Measurements from ENCODE around the gene ZNF101. TPM values are rescaled to one million over a fixed set of nuclear protein-coding genes. Genes with fewer than 3 reads are reported as not detected.
"Not testable (repeated sequence)": the region's sequence is repeated elsewhere in the genome, so short reads cannot be mapped to it uniquely, and the experiment has no call there.

Gene ZNF101
- total RNA-seq, 2 donors from 2014 or later = 56.0 to 56.1 TPM

DNA sequence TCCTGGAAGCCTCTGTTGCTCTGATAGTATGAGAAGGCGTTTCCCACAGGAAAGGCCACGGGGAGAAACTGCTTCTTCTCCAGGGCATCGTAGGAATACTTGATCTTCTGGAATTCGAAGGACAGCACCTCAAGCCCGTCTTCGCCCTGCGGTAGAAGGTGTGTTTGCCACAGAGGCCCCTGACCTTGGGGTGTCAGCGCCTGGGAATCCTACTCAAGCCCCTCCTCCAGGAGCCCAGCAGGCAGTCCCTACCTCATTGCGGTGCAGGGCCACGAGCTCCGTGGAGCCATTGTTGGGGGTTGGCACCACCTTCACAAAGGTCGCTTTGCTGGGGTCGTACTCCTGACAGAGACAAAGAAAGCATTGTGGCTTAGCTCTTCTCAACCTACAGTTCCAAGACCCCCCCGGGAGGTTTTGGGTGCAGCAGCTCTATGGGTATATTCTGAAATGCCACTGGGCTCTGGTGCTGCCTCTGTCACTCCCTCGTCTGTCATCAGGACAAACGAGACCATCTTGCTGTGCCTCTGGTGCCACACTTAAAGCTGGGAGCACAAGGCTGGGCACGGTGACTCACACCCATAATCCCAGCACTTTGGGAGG is 8.9 kb upstream of the ZNF101 start:
- H3K9me3 ChIP-seq (ENCODE audit: control insufficient read depth, low read length, poor library complexity, severe bottlenecking) = no peaks in the 10 kb centered on the region
- ATAC-seq = no peak
- Mint-ChIP-seq H3K36me3 (ENCODE audit: low read depth) (peaks cover 5% of the 10 kb centered on the region), H3K4me3 (no peak overlapping the region), H3K4me1 (peaks cover 31% of the 10 kb centered on the region), H3K27ac (no peak overlapping the region), H3K27me3 (no peaks in the 10 kb centered on the region)
- no peak for DNase-seq

GRCh38 chr19:19661141-19661674 is 7.4 kb upstream of the ZNF101 start:
- Mint-ChIP-seq H3K27me3 (no peaks in the 10 kb centered on the region), H3K4me3 (peak overlapping the region; percentile 86), H3K27ac (peak overlapping the region; percentile 92), H3K36me3 (ENCODE audit: low read depth) (peaks cover 3% of the 10 kb centered on the region), H3K4me1 (peaks cover 31% of the 10 kb centered on the region)
- no peak for ATAC-seq
- H3K9me3 ChIP-seq (ENCODE audit: control insufficient read depth, low read length, poor library complexity, severe bottlenecking) = no peaks in the 10 kb centered on the region
- DNase-seq = no peak

DNA sequence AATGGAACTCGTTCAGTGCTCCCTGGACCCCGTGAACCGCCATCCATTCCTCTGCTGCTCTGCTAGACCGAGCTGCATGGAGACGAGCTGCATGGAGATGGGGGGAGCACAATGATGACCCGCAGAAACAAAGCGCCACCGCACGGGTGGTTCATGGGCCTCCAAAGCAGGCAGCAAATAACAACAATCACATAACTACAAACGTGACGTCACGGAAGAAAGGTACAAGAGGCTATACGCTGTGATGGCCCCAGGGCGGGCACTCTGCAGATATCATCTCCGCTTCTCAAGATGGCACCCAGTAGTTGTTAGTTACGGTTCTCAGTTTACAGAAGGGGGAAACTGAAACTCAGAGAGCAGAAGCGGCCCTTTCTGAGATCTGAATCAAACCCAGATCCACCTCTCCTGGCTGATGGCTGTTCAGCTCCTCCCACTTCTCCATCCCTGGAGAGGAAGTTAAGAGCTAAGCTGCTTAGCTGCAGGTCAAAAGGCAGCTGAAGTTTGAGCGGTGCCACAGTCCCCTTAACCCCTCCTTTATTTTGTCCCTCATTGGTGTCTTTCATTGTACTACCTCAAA is 6.9 kb upstream of the ZNF101 start:
- H3K4me3 Mint-ChIP-seq = peak overlapping the region; percentile 86
- H3K36me3 Mint-ChIP-seq (ENCODE audit: low read depth) = peaks cover 2% of the 10 kb centered on the region
- H3K4me1 Mint-ChIP-seq = peaks cover 32% of the 10 kb centered on the region
- no peaks in the 10 kb centered on the region for H3K27me3 Mint-ChIP-seq
- DNase-seq (peak in 1 of 3 donors; percentile 23), ATAC-seq (peak; percentile 12)
- H3K27ac Mint-ChIP-seq = peak overlapping the region; percentile 92
- H3K9me3 ChIP-seq (ENCODE audit: control insufficient read depth, low read length, poor library complexity, severe bottlenecking) = no peaks in the 10 kb centered on the region

DNA sequence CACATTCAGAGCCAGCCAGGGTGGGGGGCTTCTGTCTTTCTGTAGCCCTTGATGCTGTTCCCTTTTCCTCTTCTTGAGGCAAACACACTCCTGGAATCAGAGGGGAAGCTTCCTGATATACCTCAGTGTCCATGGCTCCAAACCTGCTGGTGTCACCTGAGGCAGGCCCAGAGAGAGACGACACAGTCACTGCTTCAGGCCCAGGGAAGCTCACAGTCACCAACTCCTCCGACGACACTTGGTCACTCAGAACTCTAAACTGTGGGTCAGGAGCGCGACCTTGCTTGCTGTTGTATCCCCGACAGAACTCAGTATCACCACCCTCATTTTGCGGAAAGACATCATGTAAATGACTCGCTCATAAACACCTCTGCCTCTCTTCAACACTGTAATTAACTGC is 6.3 kb upstream of the ZNF101 start:
- DNase-seq = no peak
- no peaks in the 10 kb centered on the region for H3K36me3 Mint-ChIP-seq (ENCODE audit: low read depth)

GRCh38 chr19:19662871-19663255 is 5.8 kb upstream of the ZNF101 start:
- no peaks in the 10 kb centered on the region for H3K27me3 Mint-ChIP-seq
- no peaks in the 10 kb centered on the region for H3K9me3 ChIP-seq (ENCODE audit: control insufficient read depth, low read length, poor library complexity, severe bottlenecking)
- no peaks in the 10 kb centered on the region for H3K36me3 Mint-ChIP-seq (ENCODE audit: low read depth)
- no peak for ATAC-seq
- H3K4me3 Mint-ChIP-seq = peak overlapping the region; percentile 86
- H3K4me1 Mint-ChIP-seq = peaks cover 33% of the 10 kb centered on the region
- peak overlapping the region; percentile 92 for H3K27ac Mint-ChIP-seq
- DNase-seq = no peak

More for the DNA sequence above, 6.3 kb upstream of the ZNF101 start:
- peaks cover 31% of the 10 kb centered on the region for H3K4me1 Mint-ChIP-seq
- peak overlapping the region; percentile 86 for H3K4me3 Mint-ChIP-seq
- H3K9me3 ChIP-seq (ENCODE audit: control insufficient read depth, low read length, poor library complexity, severe bottlenecking) = no peaks in the 10 kb centered on the region
- H3K27me3 Mint-ChIP-seq = no peaks in the 10 kb centered on the region
- peak overlapping the region; percentile 92 for H3K27ac Mint-ChIP-seq
- no peak for ATAC-seq

- no peaks in the 10 kb centered on the region for H3K9me3 ChIP-seq (ENCODE audit: control insufficient read depth, low read length, poor library complexity, severe bottlenecking)
- ATAC-seq (peak; percentile 83), DNase-seq (peak; percentile 84 to 91 (median 87))
- Mint-ChIP-seq H3K4me1 (peaks cover 32% of the 10 kb centered on the region), H3K27me3 (no peaks in the 10 kb centered on the region), H3K4me3 (peak within 1 kb of the TSS; percentile 86), H3K36me3 (ENCODE audit: low read depth) (no peaks in the 10 kb centered on the region), H3K27ac (peak within 1 kb of the TSS; percentile 92)
Observed at GRCh38 chr19:19663256-19664120, 5.2 kb upstream of the ZNF101 start, which contains the start of gene ATP13A1. ATP13A1 (minus strand) TSS chr19:19663676; CDS start chr19:19663666, 10 bp downstream.

DNA sequence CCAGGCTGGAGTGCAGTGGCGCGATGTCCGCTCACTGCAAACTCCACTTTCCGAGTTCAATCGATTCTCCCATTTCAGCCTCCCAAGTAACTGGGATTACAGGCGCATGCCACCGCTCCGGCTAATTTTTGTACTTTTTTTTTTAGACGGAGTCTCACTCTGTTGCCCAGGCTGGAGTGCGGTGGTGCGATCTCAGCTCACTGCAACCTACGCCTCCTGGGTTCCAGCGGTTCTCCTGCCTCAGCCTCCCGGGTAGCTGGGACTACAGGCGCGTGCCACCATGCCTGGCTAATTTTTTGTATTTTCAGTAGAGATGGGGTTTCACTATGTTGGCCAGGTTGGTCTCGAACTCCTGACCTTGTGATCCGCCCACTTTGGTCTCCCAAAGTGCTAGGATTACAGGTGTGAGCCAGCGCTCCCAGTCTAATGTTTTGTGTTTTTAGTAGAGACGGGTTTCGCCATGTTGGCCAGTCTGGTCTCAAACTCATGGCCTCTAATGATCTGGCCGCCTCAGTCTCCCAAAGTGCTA is 3.2 kb upstream of the ZNF101 start:
- not testable (repeated sequence) for H3K27ac Mint-ChIP-seq; H3K27me3 Mint-ChIP-seq; H3K9me3 ChIP-seq (ENCODE audit: control insufficient read depth, low read length, poor library complexity, severe bottlenecking); H3K36me3 Mint-ChIP-seq (ENCODE audit: low read depth); ATAC-seq; DNase-seq
- Mint-ChIP-seq H3K4me3 (peak overlapping the region; percentile 33), H3K4me1 (peaks cover 32% of the 10 kb centered on the region)

- DNase-seq (no peak), ATAC-seq (no peak)
- Mint-ChIP-seq H3K4me3 (peak overlapping the region; percentile 95), H3K4me1 (peaks cover 13% of the 10 kb centered on the region), H3K36me3 (ENCODE audit: low read depth) (no peaks in the 10 kb centered on the region), H3K27ac (peak overlapping the region; percentile 96), H3K27me3 (no peaks in the 10 kb centered on the region)
- peaks cover 8% of the 10 kb centered on the region for H3K9me3 ChIP-seq (ENCODE audit: control insufficient read depth, low read length, poor library complexity, severe bottlenecking)
Observed at GRCh38 chr19:19670070-19670551, 1.5 kb downstream of the ZNF101 start.

GRCh38 chr19:19672816-19673215 is 4.2 kb downstream of the ZNF101 start:
- Mint-ChIP-seq H3K27ac (no peak overlapping the region), H3K36me3 (ENCODE audit: low read depth) (peaks cover 7% of the 10 kb centered on the region), H3K4me1 (peaks cover 16% of the 10 kb centered on the region), H3K27me3 (no peaks in the 10 kb centered on the region), H3K4me3 (no peak overlapping the region)
- peaks cover 29% of the 10 kb centered on the region for H3K9me3 ChIP-seq (ENCODE audit: control insufficient read depth, low read length, poor library complexity, severe bottlenecking)
- DNase-seq (no peak), ATAC-seq (no peak)

DNA sequence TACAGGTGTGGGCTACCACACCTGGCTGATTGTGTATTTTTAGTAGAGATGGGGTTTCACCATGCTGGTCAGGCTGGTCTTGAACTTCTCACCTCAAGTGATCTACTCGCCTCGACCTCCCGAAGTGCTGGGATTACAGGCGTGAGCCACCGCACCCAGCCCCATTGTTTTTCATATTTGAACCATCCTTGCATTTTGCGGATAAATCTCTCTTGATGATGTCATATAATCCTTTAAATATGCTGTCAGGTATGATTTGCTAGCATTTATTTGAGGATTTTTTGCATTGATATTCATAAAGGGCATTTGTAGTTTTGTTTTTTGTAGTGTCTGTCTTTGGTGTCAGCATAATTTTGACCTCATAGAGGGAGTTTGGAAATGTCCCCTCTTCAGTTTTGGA is 5.7 kb downstream of the ZNF101 start:
- H3K4me3 Mint-ChIP-seq = peak overlapping the region; percentile 75
- no peak for DNase-seq
- H3K36me3 Mint-ChIP-seq (ENCODE audit: low read depth) = peaks cover 7% of the 10 kb centered on the region
- no peak overlapping the region for H3K27ac Mint-ChIP-seq
- peaks cover 11% of the 10 kb centered on the region for H3K4me1 Mint-ChIP-seq
- no peaks in the 10 kb centered on the region for H3K27me3 Mint-ChIP-seq
- ATAC-seq = no peak
- peaks cover 43% of the 10 kb centered on the region for H3K9me3 ChIP-seq (ENCODE audit: control insufficient read depth, low read length, poor library complexity, severe bottlenecking)

GRCh38 chr19:19677579-19677978 is 8.9 kb downstream of the ZNF101 start:
- no peaks in the 10 kb centered on the region for H3K27me3 Mint-ChIP-seq

DNA sequence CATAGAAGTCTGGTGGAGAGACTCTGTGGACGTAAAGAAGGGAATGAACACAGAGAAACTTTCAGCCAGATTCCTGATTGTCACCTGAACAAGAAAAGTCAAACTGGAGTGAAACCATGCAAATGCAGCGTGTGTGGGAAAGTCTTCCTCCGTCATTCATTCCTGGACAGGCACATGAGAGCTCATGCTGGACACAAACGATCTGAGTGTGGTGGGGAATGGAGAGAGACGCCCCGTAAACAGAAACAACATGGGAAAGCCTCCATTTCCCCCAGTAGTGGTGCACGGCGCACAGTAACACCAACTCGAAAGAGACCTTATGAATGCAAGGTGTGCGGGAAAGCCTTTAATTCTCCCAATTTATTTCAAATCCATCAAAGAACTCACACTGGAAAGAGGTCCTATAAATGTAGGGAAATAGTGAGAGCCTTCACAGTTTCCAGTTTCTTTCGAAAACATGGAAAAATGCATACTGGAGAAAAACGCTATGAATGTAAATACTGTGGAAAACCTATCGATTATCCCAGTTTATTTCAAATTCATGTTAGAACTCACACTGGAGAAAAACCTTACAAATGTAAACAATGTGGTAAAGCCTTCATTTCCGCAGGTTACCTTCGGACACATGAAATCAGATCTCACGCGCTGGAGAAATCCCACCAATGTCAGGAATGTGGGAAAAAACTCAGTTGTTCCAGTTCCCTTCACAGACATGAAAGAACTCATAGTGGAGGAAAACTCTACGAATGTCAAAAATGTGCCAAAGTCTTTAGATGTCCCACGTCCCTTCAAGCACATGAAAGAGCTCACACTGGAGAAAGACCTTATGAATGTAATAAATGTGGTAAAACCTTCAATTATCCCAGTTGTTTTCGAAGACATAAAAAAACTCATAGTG is 10.8 kb downstream of the ZNF101 start:
- H3K4me1 Mint-ChIP-seq = peaks cover 7% of the 10 kb centered on the region
- H3K27me3 Mint-ChIP-seq = no peaks in the 10 kb centered on the region
- peak overlapping the region; percentile 43 for H3K4me3 Mint-ChIP-seq
- H3K36me3 Mint-ChIP-seq (ENCODE audit: low read depth) = peaks cover 9% of the 10 kb centered on the region
- H3K9me3 ChIP-seq (ENCODE audit: control insufficient read depth, low read length, poor library complexity, severe bottlenecking) = peaks cover 43% of the 10 kb centered on the region
- no peak for DNase-seq
- peak overlapping the region; percentile 57 for H3K27ac Mint-ChIP-seq
- no peak for ATAC-seq

More at GRCh38 chr19:19677579-19677978, 8.9 kb downstream of the ZNF101 start:
- peaks cover 7% of the 10 kb centered on the region for H3K36me3 Mint-ChIP-seq (ENCODE audit: low read depth)
- no peak for ATAC-seq
- no peak for DNase-seq
- H3K27ac Mint-ChIP-seq = no peak overlapping the region
- peaks cover 48% of the 10 kb centered on the region for H3K9me3 ChIP-seq (ENCODE audit: control insufficient read depth, low read length, poor library complexity, severe bottlenecking)
- H3K4me1 Mint-ChIP-seq = peaks cover 7% of the 10 kb centered on the region
- peak overlapping the region; percentile 32 for H3K4me3 Mint-ChIP-seq
